ENCODE data around the gene PPP4R3A.

PPP4R3A gene

GRCh38 chr14:91510171-91511042 lies at the start of gene PPP4R3A:
PPP4R3A (minus strand) TSS chr14:91510310; CDS start chr14:91509647, 663 bp downstream.
- peaks cover 20% of the 10 kb centered on the region for H3K36me3 ChIP-seq (ENCODE audit: insufficient read depth, insufficient read length, low read length)
- peak within 1 kb of the TSS; percentile 96 for H3K9ac ChIP-seq (ENCODE audit: insufficient read length, low read depth)
- peak within 1 kb of the TSS; percentile 96 for H3K4me3 ChIP-seq (ENCODE audit: insufficient read length, low read depth)
- no peaks in the 10 kb centered on the region for H3K9me3 ChIP-seq (ENCODE audit: insufficient read depth, low read length)
- peak; percentile 83 for DNase-seq (ENCODE audit: low read depth, low spot score)
- no peaks in the 10 kb centered on the region for H3K27me3 ChIP-seq (ENCODE audit: insufficient read depth, insufficient read length)
- TF ChIP-seq ZNF274 (IDR thresholded peaks at IDR 0.05; ENCODE audit: low read depth, low read length): no peak
- TF ChIP-seq YY1 (IDR thresholded peaks at IDR 0.05; ENCODE audit: insufficient read depth, insufficient read length): peak; percentile 73
- H3K4me1 ChIP-seq (ENCODE audit: insufficient read depth, insufficient read length): no peaks in the 10 kb centered on the region

GRCh38 chr14:91555531-91555930 lies 45.4 kb upstream of the PPP4R3A start:
- Histone ChIP-seq H3K4me3 (ENCODE audit: insufficient read length, low read depth) (no peak overlapping the region), H3K9ac (ENCODE audit: insufficient read length, low read depth) (no peak overlapping the region), H3K4me1 (ENCODE audit: insufficient read depth, insufficient read length) (peaks cover 2% of the 10 kb centered on the region), H3K9me3 (ENCODE audit: insufficient read depth, low read length) (no peaks in the 10 kb centered on the region), H3K36me3 (ENCODE audit: insufficient read depth, insufficient read length, low read length) (no peaks in the 10 kb centered on the region), H3K27me3 (ENCODE audit: insufficient read depth, insufficient read length) (no peaks in the 10 kb centered on the region)
- DNase-seq (ENCODE audit: low read depth, low spot score): no peak
- TF ChIP-seq YY1 (IDR thresholded peaks at IDR 0.05; ENCODE audit: insufficient read depth, insufficient read length): no peak
- no peak for TF ChIP-seq SUZ12 (IDR thresholded peaks at IDR 0.05; ENCODE audit: extremely low read depth, insufficient read depth, insufficient read length)
- no peak for TF ChIP-seq ZNF274 (IDR thresholded peaks at IDR 0.05; ENCODE audit: low read depth, low read length)

- Histone ChIP-seq H3K9ac (ENCODE audit: insufficient read length, low read depth) (no peak overlapping the region), H3K36me3 (ENCODE audit: insufficient read depth, insufficient read length, low read length) (no peaks in the 10 kb centered on the region), H3K9me3 (ENCODE audit: insufficient read depth, low read length) (no peaks in the 10 kb centered on the region), H3K4me3 (ENCODE audit: insufficient read length, low read depth) (no peak overlapping the region), H3K27me3 (ENCODE audit: insufficient read depth, insufficient read length) (no peaks in the 10 kb centered on the region), H3K4me1 (ENCODE audit: insufficient read depth, insufficient read length) (peaks cover 2% of the 10 kb centered on the region)
- TF ChIP-seq SUZ12 (IDR thresholded peaks at IDR 0.05; ENCODE audit: extremely low read depth, insufficient read depth, insufficient read length) (no peak), YY1 (IDR thresholded peaks at IDR 0.05; ENCODE audit: insufficient read depth, insufficient read length) (no peak), ZNF274 (IDR thresholded peaks at IDR 0.05; ENCODE audit: low read depth, low read length) (no peak)
- no peak for DNase-seq (ENCODE audit: low read depth, low spot score)
Measured at GRCh38 chr14:91554535-91555332, 44.6 kb upstream of the PPP4R3A start.

- H3K4me3 ChIP-seq (ENCODE audit: insufficient read length, low read depth): no peak overlapping the region
- H3K4me1 ChIP-seq (ENCODE audit: insufficient read depth, insufficient read length): no peaks in the 10 kb centered on the region
- TF ChIP-seq SUZ12 (IDR thresholded peaks at IDR 0.05; ENCODE audit: extremely low read depth, insufficient read depth, insufficient read length) (no peak), YY1 (IDR thresholded peaks at IDR 0.05; ENCODE audit: insufficient read depth, insufficient read length) (no peak), ZNF274 (IDR thresholded peaks at IDR 0.05; ENCODE audit: low read depth, low read length) (no peak)
- H3K9ac ChIP-seq (ENCODE audit: insufficient read length, low read depth): no peak overlapping the region
- no peaks in the 10 kb centered on the region for H3K9me3 ChIP-seq (ENCODE audit: insufficient read depth, low read length)
- DNase-seq (ENCODE audit: low read depth, low spot score): no peak
- H3K27me3 ChIP-seq (ENCODE audit: insufficient read depth, insufficient read length): no peaks in the 10 kb centered on the region
- H3K36me3 ChIP-seq (ENCODE audit: insufficient read depth, insufficient read length, low read length): no peaks in the 10 kb centered on the region
Measured at GRCh38 chr14:91548108-91548507, 38.0 kb upstream of the PPP4R3A start.

GRCh38 chr14:91545946-91546716 lies 36.0 kb upstream of the PPP4R3A start:
- DNase-seq (ENCODE audit: low read depth, low spot score): no peak

GRCh38 chr14:91545204-91545603 lies 35.1 kb upstream of the PPP4R3A start:
- Histone ChIP-seq H3K27me3 (ENCODE audit: insufficient read depth, insufficient read length) (no peaks in the 10 kb centered on the region), H3K36me3 (ENCODE audit: insufficient read depth, insufficient read length, low read length) (no peaks in the 10 kb centered on the region), H3K9me3 (ENCODE audit: insufficient read depth, low read length) (peaks cover 11% of the 10 kb centered on the region; the same call in 1 of the 2 replicates), H3K9ac (ENCODE audit: insufficient read length, low read depth) (no peak overlapping the region), H3K4me3 (ENCODE audit: insufficient read length, low read depth) (no peak overlapping the region), H3K4me1 (ENCODE audit: insufficient read depth, insufficient read length) (no peaks in the 10 kb centered on the region)
- DNase-seq (ENCODE audit: low read depth, low spot score): no peak
- TF ChIP-seq SUZ12 (IDR thresholded peaks at IDR 0.05; ENCODE audit: extremely low read depth, insufficient read depth, insufficient read length): no peak
- TF ChIP-seq ZNF274 (IDR thresholded peaks at IDR 0.05; ENCODE audit: low read depth, low read length): no peak
- no peak for TF ChIP-seq YY1 (IDR thresholded peaks at IDR 0.05; ENCODE audit: insufficient read depth, insufficient read length)

More at GRCh38 chr14:91545946-91546716, 36.0 kb upstream of the PPP4R3A start:
- Histone ChIP-seq H3K27me3 (ENCODE audit: insufficient read depth, insufficient read length) (no peaks in the 10 kb centered on the region), H3K36me3 (ENCODE audit: insufficient read depth, insufficient read length, low read length) (no peaks in the 10 kb centered on the region), H3K9me3 (ENCODE audit: insufficient read depth, low read length) (peaks cover 11% of the 10 kb centered on the region; the same call in 1 of the 2 replicates), H3K9ac (ENCODE audit: insufficient read length, low read depth) (no peak overlapping the region), H3K4me3 (ENCODE audit: insufficient read length, low read depth) (no peak overlapping the region), H3K4me1 (ENCODE audit: insufficient read depth, insufficient read length) (no peaks in the 10 kb centered on the region)
- TF ChIP-seq YY1 (IDR thresholded peaks at IDR 0.05; ENCODE audit: insufficient read depth, insufficient read length) (no peak), SUZ12 (IDR thresholded peaks at IDR 0.05; ENCODE audit: extremely low read depth, insufficient read depth, insufficient read length) (no peak), ZNF274 (IDR thresholded peaks at IDR 0.05; ENCODE audit: low read depth, low read length) (no peak)

All from NT2/D1 (cell line).